GM06990 (cell line): Measurements from ENCODE around the gene ZNF202.

Experiments used
- DNase-seq: peaks from one replicate; pipeline ENCODE4 v3.0.0-alpha.2; 2011; ENCODE audit not compliant: insufficient read length; ENCODE audit errors: extremely low read depth
- H3K27me3 ChIP-seq: replicated peaks from 2 replicates; pipeline ENCODE4 v1.6.0; 2011; ENCODE audit warnings: low read length; ENCODE audit not compliant: control insufficient read depth, insufficient read depth
- H3K36me3 ChIP-seq: 2 replicates; pipeline ENCODE4 v1.5.1; 2011; ENCODE audit warnings: low read length; ENCODE audit not compliant: control insufficient read depth, insufficient read depth
- H3K4me3 ChIP-seq: replicated peaks from 2 replicates; pipeline ENCODE4 v1.5.1; 2011; ENCODE audit warnings: low read depth, mild to moderate bottlenecking, control low read depth, low read length
- CTCF ChIP-seq: IDR thresholded peaks from 2 replicates; pipeline ENCODE4 v1.5.1; 2011; ENCODE audit warnings: low read length, control low read depth, mild to moderate bottlenecking, inconsistent platforms; ENCODE audit not compliant: insufficient read depth, poor library complexity, severe bottlenecking

The ZNF202 gene

GRCh38 chr11:123741159-123742030 is at the start of gene ZNF202:
Gene ZNF202, minus strand, starts transcription at chr11:123741660. Its CDS starts 10,772 bp downstream, at chr11:123730888.
- peak; percentile 23 for TF ChIP-seq CTCF
- H3K36me3 ChIP-seq: peaks cover 3% of the 10 kb centered on the region
- peak within 1 kb of the TSS; percentile 79 for H3K4me3 ChIP-seq
- no peaks in the 10 kb centered on the region for H3K27me3 ChIP-seq
- peak; percentile 91 for DNase-seq

- no peak overlapping the region for H3K4me3 ChIP-seq
- TF ChIP-seq CTCF: no peak
- H3K36me3 ChIP-seq: no peaks in the 10 kb centered on the region
- H3K27me3 ChIP-seq: no peaks in the 10 kb centered on the region
- DNase-seq: no peak
These were observed 42.1 kb upstream of the ZNF202 start for GRCh38 chr11:123783536-123783935.

GRCh38 chr11:123778511-123778910 is 37.1 kb upstream of the ZNF202 start:
- no peak for TF ChIP-seq CTCF

GRCh38 chr11:123775715-123776549 is 34.5 kb upstream of the ZNF202 start:
- no peak for TF ChIP-seq CTCF
- no peak for DNase-seq

More at GRCh38 chr11:123778511-123778910, 37.1 kb upstream of the ZNF202 start:
- DNase-seq: no peak
- Histone ChIP-seq H3K36me3 (no peaks in the 10 kb centered on the region), H3K4me3 (no peak overlapping the region), H3K27me3 (no peaks in the 10 kb centered on the region)

GRCh38 chr11:123775289-123775688 is 33.8 kb upstream of the ZNF202 start:
- DNase-seq: no peak
- Histone ChIP-seq H3K4me3 (no peak overlapping the region), H3K36me3 (no peaks in the 10 kb centered on the region), H3K27me3 (no peaks in the 10 kb centered on the region)
- no peak for TF ChIP-seq CTCF

More at GRCh38 chr11:123775715-123776549, 34.5 kb upstream of the ZNF202 start:
- Histone ChIP-seq H3K27me3 (no peaks in the 10 kb centered on the region), H3K4me3 (no peak overlapping the region), H3K36me3 (no peaks in the 10 kb centered on the region)
